Left lung (tissue), 10 donors: Measurements from ENCODE around the gene HSPB1. TPM values are rescaled to one million over a fixed set of nuclear protein-coding genes. Genes with fewer than 3 reads are reported as not detected.

ENCODE experiments used
- ATAC-seq: fragments of 200-7000 bp; cut with Tn5 transposase; one replicate; pipeline ENCODE4 v1.9.1; 2020; ENCODE audit warnings: moderate library complexity
- DNase-seq, 4 donors: peaks; one replicate each; pipeline ENCODE4 v3.0.0-alpha.2; 2013 to 2020
- H3K27ac ChIP-seq, 2 donors: fragments of 200-600 bp; sonication (generic) in 1 of 2; one replicate each; pipeline versions ENCODE4 v1.5.0 to v1.8.0; 2020 to 2021
- H3K27me3 ChIP-seq, 2 donors: fragments of 200-600 bp; sonication (generic) in 1 of 2; one replicate each; pipeline versions ENCODE4 v1.5.0 to v1.8.0; 2020 to 2021
- H3K36me3 ChIP-seq, 2 donors: fragments of 200-600 bp; sonication (generic) in 1 of 2; one replicate each; pipeline versions ENCODE4 v1.5.0 to v1.8.0; 2020 to 2021
- H3K4me1 ChIP-seq, 2 donors: fragments of 200-600 bp; one replicate each; pipeline ENCODE4 v1.8.0; 2021
- H3K4me3 ChIP-seq, 2 donors: fragments of 200-600 bp; sonication (generic) in 1 of 2; one replicate each; pipeline versions ENCODE4 v1.5.0 to v1.8.0; 2020 to 2021; ENCODE audit warnings: mild to moderate bottlenecking in 1 of 2
- H3K9me3 ChIP-seq, 2 donors: fragments of 200-600 bp; sonication (generic) in 1 of 2; one replicate each; pipeline versions ENCODE4 v1.5.0 to v1.8.0; 2020 to 2021
- intact Hi-C, 2 donors: fragments of 100-400 bp; cut with DNase I; formaldehyde crosslinking; loops; one replicate each; pipeline versions ENCODE4 v1.11.2 to v1.14.2; 2022
- polyA plus RNA-seq, 6 donors: library from polyadenylated mRNA; unstranded; fragments of 120-200 nt; gene quantifications; one replicate each; pipeline ENCODE4 v1.2.1, GENCODE V29; 2013; ENCODE audit not compliant: insufficient read length in 6 of 6
- total RNA-seq, 2 donors: library from RNA; stranded (reverse); fragmentation: NEBNext Ultra II Directional; extraction: Animal tissue kit (Norgen Biotek cat#: 25700); gene quantifications; one replicate each; pipeline ENCODE4 v1.2.1, GENCODE V29; 2021
- TF ChIP-seq, protein P1 (sequence below), 2 donors: fragments of 200-600 bp; sonication (generic) in 1 of 2; IDR thresholded peaks; one replicate each; pipeline versions ENCODE4 v1.5.0 to v1.8.0; 2021; ENCODE audit warnings: antibody characterized with exemption in 2 of 2
- donor health status: DM: no; HTN: yes; CAD: no.
- donor health status: DM: no; HTN: no; CAD: no.

The HSPB1 gene
- total and polyA plus RNA-seq, 8 donors = 219 to 951 (median 306) TPM

- TF ChIP-seq, protein P1, sequence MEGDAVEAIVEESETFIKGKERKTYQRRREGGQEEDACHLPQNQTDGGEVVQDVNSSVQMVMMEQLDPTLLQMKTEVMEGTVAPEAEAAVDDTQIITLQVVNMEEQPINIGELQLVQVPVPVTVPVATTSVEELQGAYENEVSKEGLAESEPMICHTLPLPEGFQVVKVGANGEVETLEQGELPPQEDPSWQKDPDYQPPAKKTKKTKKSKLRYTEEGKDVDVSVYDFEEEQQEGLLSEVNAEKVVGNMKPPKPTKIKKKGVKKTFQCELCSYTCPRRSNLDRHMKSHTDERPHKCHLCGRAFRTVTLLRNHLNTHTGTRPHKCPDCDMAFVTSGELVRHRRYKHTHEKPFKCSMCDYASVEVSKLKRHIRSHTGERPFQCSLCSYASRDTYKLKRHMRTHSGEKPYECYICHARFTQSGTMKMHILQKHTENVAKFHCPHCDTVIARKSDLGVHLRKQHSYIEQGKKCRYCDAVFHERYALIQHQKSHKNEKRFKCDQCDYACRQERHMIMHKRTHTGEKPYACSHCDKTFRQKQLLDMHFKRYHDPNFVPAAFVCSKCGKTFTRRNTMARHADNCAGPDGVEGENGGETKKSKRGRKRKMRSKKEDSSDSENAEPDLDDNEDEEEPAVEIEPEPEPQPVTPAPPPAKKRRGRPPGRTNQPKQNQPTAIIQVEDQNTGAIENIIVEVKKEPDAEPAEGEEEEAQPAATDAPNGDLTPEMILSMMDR (IDR thresholded peaks at IDR 0.05) = peak; percentile 57 to 68
- peaks cover 7 to 14% of the 10 kb centered on the region in 2 donors for H3K4me1 ChIP-seq
- intact Hi-C loops = loop anchor here in 1 of 2 donors (5.0 kb wide), 1 partner anchor 86 kb away; no protein-coding TSS in a partner anchor
- no peak overlapping the region for H3K4me3 ChIP-seq
- H3K9me3 ChIP-seq = no peaks in the 10 kb centered on the region
- peaks cover 24 to 72% of the 10 kb centered on the region in 2 donors for H3K27me3 ChIP-seq
- no peak overlapping the region for H3K27ac ChIP-seq
- peak in 2 of 4 donors; percentile 48 to 55 for DNase-seq
- peak; percentile 89 for ATAC-seq
- no peaks in the 10 kb centered on the region for H3K36me3 ChIP-seq
Observed at GRCh38 chr7:76262683-76263402, 39.6 kb upstream of the HSPB1 start.

DNA sequence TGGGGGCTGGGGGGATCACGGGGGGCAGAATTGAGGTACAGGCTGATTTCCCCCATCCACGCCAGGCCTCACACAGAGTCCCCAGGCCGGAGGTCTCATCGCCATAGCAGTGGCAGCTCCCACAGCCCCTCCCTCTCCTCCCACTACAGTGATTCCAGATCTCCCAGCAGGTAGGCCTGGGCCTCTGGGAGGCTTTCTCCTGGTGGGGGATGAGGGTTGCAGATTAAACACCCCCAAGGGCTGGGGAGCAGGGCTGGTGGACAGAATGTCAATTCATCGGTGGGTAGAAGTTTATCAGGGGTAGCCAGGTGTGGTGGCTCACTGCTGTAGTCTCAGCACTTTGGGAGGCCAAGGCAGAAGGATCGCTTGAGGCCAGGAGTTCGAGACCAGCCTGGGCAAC lies 37.2 kb upstream of the HSPB1 start:
- peaks cover 28 to 72% of the 10 kb centered on the region in 2 donors for H3K27me3 ChIP-seq
- H3K27ac ChIP-seq = no peak overlapping the region
- H3K36me3 ChIP-seq = no peaks in the 10 kb centered on the region
- no peaks in the 10 kb centered on the region for H3K9me3 ChIP-seq
- TF ChIP-seq, protein P1 (IDR thresholded peaks at IDR 0.05) = no peak
- H3K4me1 ChIP-seq = peaks cover 7 to 10% of the 10 kb centered on the region in 2 donors
- ATAC-seq (no peak), DNase-seq (no peak)
- intact Hi-C loops = no loop called here
- no peak overlapping the region for H3K4me3 ChIP-seq

- ATAC-seq (no peak), DNase-seq (no peak)
- Histone ChIP-seq H3K4me3 (peak overlapping the region; percentile 9 to 13), H3K36me3 (no peaks in the 10 kb centered on the region), H3K27ac (no peak overlapping the region), H3K9me3 (no peaks in the 10 kb centered on the region), H3K4me1 (peaks cover 7 to 10% of the 10 kb centered on the region in 2 donors), H3K27me3 (peaks cover 28 to 71% of the 10 kb centered on the region in 2 donors)
- intact Hi-C loops = no loop called here
- TF ChIP-seq, protein P1 (IDR thresholded peaks at IDR 0.05) = no peak
Observed at GRCh38 chr7:76267107-76267893, 35.2 kb upstream of the HSPB1 start.

- H3K27ac ChIP-seq = no peak overlapping the region
- ATAC-seq (no peak), DNase-seq (no peak)
- TF ChIP-seq, protein P1 (IDR thresholded peaks at IDR 0.05) = no peak
- H3K27me3 ChIP-seq = peaks cover 28 to 71% of the 10 kb centered on the region in 2 donors
- no peak overlapping the region for H3K4me3 ChIP-seq
- no peaks in the 10 kb centered on the region for H3K9me3 ChIP-seq
- H3K4me1 ChIP-seq = peaks cover 7 to 10% of the 10 kb centered on the region in 2 donors
- no peaks in the 10 kb centered on the region for H3K36me3 ChIP-seq
- intact Hi-C loops = no loop called here
Observed at GRCh38 chr7:76267894-76268183, 34.6 kb upstream of the HSPB1 start.

GRCh38 chr7:76268376-76268775 lies 34.1 kb upstream of the HSPB1 start:
- peaks cover 7 to 10% of the 10 kb centered on the region in 2 donors for H3K4me1 ChIP-seq
- H3K9me3 ChIP-seq = no peaks in the 10 kb centered on the region
- no peaks in the 10 kb centered on the region for H3K36me3 ChIP-seq
- no peak overlapping the region for H3K4me3 ChIP-seq
- H3K27ac ChIP-seq = no peak overlapping the region
- intact Hi-C loops = no loop called here
- TF ChIP-seq, protein P1 (IDR thresholded peaks at IDR 0.05) = no peak
- DNase-seq (no peak), ATAC-seq (no peak)
- H3K27me3 ChIP-seq = peaks cover 33 to 71% of the 10 kb centered on the region in 2 donors
